SU-DHL-6 (cell line): ENCODE measurements around the gene IQCN.

ENCODE experiments used
- H2AFZ ChIP-seq: fragments of 200-600 bp; sonication (generic); 2 replicates; pipeline ENCODE4 v1.6.1; 2014; ENCODE audit warnings: low read depth, mild to moderate bottlenecking, moderate library complexity, mixed read lengths, antibody characterized with exemption, low read length; ENCODE audit not compliant: severe bottlenecking
- H3F3A ChIP-seq: fragments of 200-600 bp; shearing (Covaris generic); 2 replicates; pipeline ENCODE4 v1.6.0; 2016; ENCODE audit warnings: antibody characterized with exemption, mild to moderate bottlenecking; ENCODE audit not compliant: insufficient read depth
- H3K27ac ChIP-seq: fragments of 200-600 bp; sonication (generic); 2 replicates; pipeline ENCODE4 v1.5.1; 2016; ENCODE audit warnings: low read depth, mild to moderate bottlenecking, low read length, moderate library complexity, mixed read lengths
- H3K27me3 ChIP-seq: fragments of 200-600 bp; sonication (generic), shearing (Covaris generic); 2 replicates; pipeline ENCODE4 v1.6.0; 2014; ENCODE audit warnings: mild to moderate bottlenecking, low read length
- H3K36me3 ChIP-seq: fragments of 200-600 bp; sonication (generic); 2 replicates; pipeline ENCODE4 v1.6.1; 2014; ENCODE audit warnings: mild to moderate bottlenecking, low read length, mixed read lengths
- H3K4me2 ChIP-seq: fragments of 300-600, 200-600 bp; shearing (Covaris generic), sonication (generic); 2 replicates; pipeline ENCODE4 v1.6.0; 2014; ENCODE audit warnings: low read length, low read depth, mild to moderate bottlenecking; ENCODE audit not compliant: poor library complexity, severe bottlenecking
- H3K4me3 ChIP-seq: fragments of 200-600 bp; sonication (generic); 2 replicates; pipeline ENCODE4 v1.5.1; 2014; ENCODE audit warnings: antibody characterized with exemption, low read length, mild to moderate bottlenecking, mixed read lengths; ENCODE audit not compliant: insufficient read depth, poor library complexity, severe bottlenecking
- H3K79me2 ChIP-seq: fragments of 200-600 bp; sonication (generic); 2 replicates; pipeline ENCODE4 v1.6.1; 2014; ENCODE audit warnings: mild to moderate bottlenecking, low read length, moderate library complexity; ENCODE audit not compliant: insufficient read depth
- H3K9ac ChIP-seq: fragments of 200-600 bp; sonication (generic); 2 replicates; pipeline ENCODE4 v1.7.0; 2014; ENCODE audit warnings: mild to moderate bottlenecking, low read length
- H3K9me2 ChIP-seq: fragments of 200-600 bp; sonication (generic); replicated peaks from 2 replicates; pipeline ENCODE4 v1.6.1; 2014; ENCODE audit warnings: low read length; ENCODE audit not compliant: insufficient read depth
- H3K9me3 ChIP-seq: fragments of 200-600 bp; sonication (generic); 2 replicates; pipeline ENCODE4 v1.6.1; 2014; ENCODE audit warnings: low read length, mixed read lengths; ENCODE audit not compliant: insufficient read depth
- H4K20me1 ChIP-seq: fragments of 200-600 bp; sonication (generic); 2 replicates; pipeline ENCODE4 v1.6.1; 2014; ENCODE audit warnings: low read depth, mild to moderate bottlenecking, antibody characterized with exemption, low read length, moderate library complexity, mixed read lengths
- CTCF ChIP-seq: fragments of 200-600 bp; sonication (generic); IDR thresholded peaks from one replicate; pipeline ENCODE4 v1.5.1; 2017; ENCODE audit warnings: antibody characterized with exemption, mild to moderate bottlenecking, low read length, moderate library complexity; ENCODE audit not compliant: insufficient read depth, poor library complexity, severe bottlenecking
- EZH2phosphoT487 ChIP-seq: fragments of 200-600 bp; sonication (generic), shearing (Covaris generic); conservative IDR thresholded peaks from 2 replicates; pipeline ENCODE4 v1.6.1; 2018; ENCODE audit warnings: mild to moderate bottlenecking, antibody characterized with exemption, low read length, moderate library complexity, mixed read lengths

The IQCN gene

GRCh38 chr19:18225355-18225701 is 48.9 kb downstream of the IQCN start:
- Histone ChIP-seq H3K4me3 (peak overlapping the region; percentile 51), H3K27me3 (no peaks in the 10 kb centered on the region), H3K9ac (peak overlapping the region; percentile 59), H3K4me2 (peak overlapping the region; percentile 74), H3K36me3 (no peaks in the 10 kb centered on the region), H3K27ac (no peak overlapping the region), H3F3A (0 out of 2 replicates have a peak, but pooled peaks cover 6% of the 10 kb centered on the region), H3K79me2 (no peaks in the 10 kb centered on the region), H3K9me2 (no peaks in the 10 kb centered on the region), H2AFZ (no peak overlapping the region), H3K9me3 (no peaks in the 10 kb centered on the region), H4K20me1 (no peaks in the 10 kb centered on the region)
- no peak for TF ChIP-seq EZH2phosphoT487
- TF ChIP-seq CTCF = no peak

GRCh38 chr19:18224525-18225354 is 49.5 kb downstream of the IQCN start:
- no peak for TF ChIP-seq CTCF
- TF ChIP-seq EZH2phosphoT487 = no peak
- H3K4me3 ChIP-seq = peak overlapping the region; percentile 61
- no peaks in the 10 kb centered on the region for H3K9me3 ChIP-seq
- H4K20me1 ChIP-seq = no peaks in the 10 kb centered on the region
- no peaks in the 10 kb centered on the region for H3K79me2 ChIP-seq
- H3K27ac ChIP-seq = no peak overlapping the region
- peak overlapping the region; percentile 59 for H3K9ac ChIP-seq
- H3K36me3 ChIP-seq = no peaks in the 10 kb centered on the region
- H3K27me3 ChIP-seq = no peaks in the 10 kb centered on the region
- H3K4me2 ChIP-seq = peak overlapping the region; percentile 74
- H3F3A ChIP-seq = 0 out of 2 replicates have a peak, but pooled peaks cover 6% of the 10 kb centered on the region
- no peaks in the 10 kb centered on the region for H3K9me2 ChIP-seq
- peak overlapping the region; percentile 85 for H2AFZ ChIP-seq

GRCh38 chr19:18223860-18224524 is 50.3 kb downstream of the IQCN start:
- Histone ChIP-seq H3K4me2 (peak overlapping the region; percentile 74), H3K27ac (no peak overlapping the region), H3K4me3 (peak overlapping the region; percentile 61), H3K36me3 (no peaks in the 10 kb centered on the region), H4K20me1 (no peaks in the 10 kb centered on the region), H3K9ac (peak overlapping the region; percentile 59), H3K79me2 (no peaks in the 10 kb centered on the region), H3K9me3 (no peaks in the 10 kb centered on the region), H2AFZ (peak overlapping the region; percentile 85), H3K27me3 (no peaks in the 10 kb centered on the region), H3K9me2 (no peaks in the 10 kb centered on the region), H3F3A (0 out of 2 replicates have a peak, but pooled peaks cover 6% of the 10 kb centered on the region)
- TF ChIP-seq EZH2phosphoT487 (no peak), CTCF (no peak)
